GM19438 (cell line): ENCODE data around the gene RPGRIP1L.
"Not testable (repeated sequence)": the region's sequence is repeated elsewhere in the genome, so short reads cannot be mapped to it uniquely, and the experiment has no call there.

Experiments used
- ATAC-seq: cut with Tn5 transposase; IDR thresholded peaks from one replicate; pipeline ENCODE4 v1.9.1; 2021; ENCODE audit warnings: low read depth; ENCODE audit not compliant: unreplicated experiment

The RPGRIP1L gene

GRCh38 chr16:53713403-53714204 is 9.9 kb upstream of the RPGRIP1L start:
- no peak for ATAC-seq

- ATAC-seq = no peak
These were observed 8.4 kb upstream of the RPGRIP1L start for GRCh38 chr16:53712065-53712464.

GRCh38 chr16:53711390-53711789 is 7.7 kb upstream of the RPGRIP1L start:
- no peak for ATAC-seq

- no peak for ATAC-seq
These were observed 4.8 kb upstream of the RPGRIP1L start for GRCh38 chr16:53708490-53708889.

- ATAC-seq = no peak
These were observed 4.0 kb upstream of the RPGRIP1L start for GRCh38 chr16:53707671-53708070.

- no peak for ATAC-seq
These were observed 770 bp upstream of the RPGRIP1L start for GRCh38 chr16:53704445-53704813.

- ATAC-seq = not testable (repeated sequence)
These were observed 5.4 kb downstream of the RPGRIP1L start for GRCh38 chr16:53698271-53698670.

- ATAC-seq = no peak
These were observed 8.6 kb downstream of the RPGRIP1L start for GRCh38 chr16:53695070-53695469.

GRCh38 chr16:53693320-53693719 is 10.3 kb downstream of the RPGRIP1L start:
- no peak for ATAC-seq

- no peak for ATAC-seq
These were observed 11.5 kb downstream of the RPGRIP1L start for GRCh38 chr16:53692146-53692545.

GRCh38 chr16:53690771-53691170 is 12.9 kb downstream of the RPGRIP1L start:
- ATAC-seq = no peak

- ATAC-seq = no peak
These were observed 14.0 kb downstream of the RPGRIP1L start for GRCh38 chr16:53689636-53690035.

- no peak for ATAC-seq
These were observed 16.9 kb downstream of the RPGRIP1L start for GRCh38 chr16:53686710-53687109.

- ATAC-seq = not testable (repeated sequence)
These were observed 18.3 kb downstream of the RPGRIP1L start for GRCh38 chr16:53685334-53685733.

GRCh38 chr16:53681354-53681753 is 22.3 kb downstream of the RPGRIP1L start:
- no peak for ATAC-seq

GRCh38 chr16:53680756-53681155 is 22.9 kb downstream of the RPGRIP1L start:
- ATAC-seq = no peak

GRCh38 chr16:53678756-53679343 is 24.8 kb downstream of the RPGRIP1L start:
- ATAC-seq = no peak

- ATAC-seq = no peak
These were observed 25.5 kb downstream of the RPGRIP1L start for GRCh38 chr16:53678155-53678554.

- ATAC-seq = no peak
These were observed 30.5 kb downstream of the RPGRIP1L start for GRCh38 chr16:53673189-53673588.

- ATAC-seq = no peak
These were observed 31.2 kb downstream of the RPGRIP1L start for GRCh38 chr16:53672461-53672860.

GRCh38 chr16:53668869-53669268 is 34.8 kb downstream of the RPGRIP1L start:
- no peak for ATAC-seq

GRCh38 chr16:53666786-53667415 is 36.8 kb downstream of the RPGRIP1L start:
- ATAC-seq = no peak
